K562 (cell line): ENCODE measurements around the gene ROS1. TPM values are rescaled to one million over a fixed set of nuclear protein-coding genes. Genes with fewer than 3 reads are reported as not detected.

Source experiments
- ATAC-seq: fragments of 200-7000 bp; cut with Tn5 transposase; 3 replicates; pipeline ENCODE4 v1.9.1; 2020; ENCODE audit warnings: moderate library complexity
- BruUV-seq: library from RNA; stranded (reverse); fragments of 400-500 nt; replicated peaks from 2 replicates; lab custom pipeline; 2021; lab: Mats Ljungman, UMichigan
- CTCF ChIA-PET: fragments of 300-600 bp; formaldehyde crosslinking; extraction: SDS; loops from one replicate; lab custom pipeline; 2021; ENCODE audit warnings: low intra/inter-chr PET ratio; lab: Yijun Ruan, JAX
- POLR2A ChIA-PET: fragments of 300-600, 350-650 bp; sonication (Branson Sonifier 250); formaldehyde crosslinking; extraction: SDS; loops from one replicate; lab custom pipeline; 2021; ENCODE audit warnings: antibody characterized with exemption, inconsistent platforms; lab: Yijun Ruan, JAX
- DNase-seq, 4 experiments: peaks; one replicate each; pipeline versions ENCODE4 v3.0.0 to v3.0.0-alpha.2; 2011 to 2018; ENCODE audit warnings: low spot score in 3 of 4, mixed read lengths in 3 of 4; ENCODE audit errors: extremely low read depth in 1 of 4
- FAIRE-seq: peaks from 2 replicates; lab custom pipeline; 2011; peaks lifted over from hg19 to GRCh38; lab: Jason Lieb, UNC
- H2AFZ ChIP-seq: 2 replicates; pipeline ENCODE4 v1.6.0; 2011; ENCODE audit warnings: low read depth, low read length, control low read depth, inconsistent platforms
- H3K27ac ChIP-seq: fragments of 200-600 bp; 3 replicates; pipeline ENCODE4 v1.8.0; 2011; ENCODE audit warnings: low read depth, mild to moderate bottlenecking, control low read depth, inconsistent platforms, low read length, moderate library complexity, mixed read lengths; ENCODE audit errors: extremely low read depth
- H3K27me3 ChIP-seq, 2 experiments: fragments of 300-600 bp in 1 of 2; 2 replicates in 1 of 2; 3 replicates in 1 of 2; pipeline versions ENCODE4 v1.6.0 to v1.8.0; 2011; ENCODE audit warnings: inconsistent platforms in 2 of 2, low read length in 2 of 2, mild to moderate bottlenecking in 1 of 2, mixed read lengths in 1 of 2, moderate library complexity in 1 of 2; ENCODE audit not compliant: control insufficient read depth in 2 of 2, insufficient read depth in 2 of 2
- H3K36me3 ChIP-seq: fragments of 300-600 bp; 3 replicates; pipeline ENCODE4 v1.8.0; 2011; ENCODE audit warnings: mild to moderate bottlenecking, low read length, inconsistent platforms; ENCODE audit not compliant: control insufficient read depth, insufficient read depth
- H3K4me1 ChIP-seq, 2 experiments: fragments of 200-600 bp in 1 of 2; replicated peaks in 1 of 2; 2 replicates in 1 of 2; 3 replicates in 1 of 2; pipeline versions ENCODE4 v1.5.1 to v1.8.0; 2011; ENCODE audit warnings: inconsistent platforms in 2 of 2, low read length in 2 of 2, mild to moderate bottlenecking in 1 of 2, mixed read lengths in 1 of 2, moderate library complexity in 1 of 2; ENCODE audit not compliant: control insufficient read depth in 2 of 2, insufficient read depth in 2 of 2
- H3K4me2 ChIP-seq: 2 replicates; pipeline ENCODE4 v1.6.1; 2011; ENCODE audit warnings: low read length, control low read depth, inconsistent platforms, mixed read lengths; ENCODE audit not compliant: insufficient read depth
- H3K4me3 ChIP-seq: fragments of 200-600 bp; sonication (generic), shearing (Covaris generic); 2 replicates; pipeline ENCODE4 v1.5.1; 2016; ENCODE audit warnings: control low read depth, inconsistent platforms
- H3K79me2 ChIP-seq: fragments of 200-600 bp; 3 replicates; pipeline ENCODE4 v1.8.0; 2011; ENCODE audit warnings: low read length, inconsistent platforms; ENCODE audit not compliant: control insufficient read depth, insufficient read depth
- H3K9ac ChIP-seq, 2 experiments: 2 replicates each; pipeline versions ENCODE4 v1.6.0 to v1.6.1; 2011; ENCODE audit warnings: low read depth in 2 of 2, low read length in 2 of 2, control low read depth in 1 of 2, inconsistent platforms in 1 of 2, mild to moderate bottlenecking in 1 of 2, mixed read lengths in 1 of 2; ENCODE audit not compliant: insufficient read depth in 1 of 2
- H3K9me1 ChIP-seq: one replicate; pipeline ENCODE4 v1.6.0; 2011; ENCODE audit warnings: inconsistent platforms, mild to moderate bottlenecking, low read length, moderate library complexity; ENCODE audit not compliant: control insufficient read depth, insufficient read depth
- H3K9me3 ChIP-seq: replicated peaks from 2 replicates; pipeline ENCODE4 v1.5.1; 2011; ENCODE audit warnings: low read depth, low read length, inconsistent platforms; ENCODE audit not compliant: control insufficient read depth, insufficient read depth
- H4K20me1 ChIP-seq: replicated peaks from 2 replicates; pipeline ENCODE4 v1.6.1; 2011; ENCODE audit warnings: low read length, inconsistent platforms, mixed read lengths; ENCODE audit not compliant: control insufficient read depth, insufficient read depth
- CGGBP1 ChIP-seq: fragments of 250-450 bp; sonication (Bioruptor Pico); IDR thresholded peaks from 2 replicates; pipeline ENCODE4 v1.9.0; 2021; ENCODE audit warnings: mild to moderate bottlenecking
- DIDO1 ChIP-seq: fragments of 450-650 bp; IDR thresholded peaks from 2 replicates; pipeline ENCODE4 v1.6.1; 2016; ENCODE audit warnings: low read depth, missing biosample characterization, missing genetic modification characterization
- GATAD2B ChIP-seq: fragments of 450-650 bp; IDR thresholded peaks from 2 replicates; pipeline ENCODE4 v1.6.1; 2017; ENCODE audit warnings: mild to moderate bottlenecking, borderline replicate concordance
- HMGN3 ChIP-seq: IDR thresholded peaks from 2 replicates; pipeline ENCODE4 v1.6.1; 2011; ENCODE audit warnings: borderline replicate concordance, low read depth, mild to moderate bottlenecking, mixed read lengths, low read length; ENCODE audit not compliant: insufficient read length; ENCODE audit errors: extremely low read depth
- KDM5B ChIP-seq: fragments of 200-600 bp; sonication (generic); IDR thresholded peaks from 2 replicates; pipeline ENCODE4 v1.6.1; 2012; ENCODE audit warnings: low read depth, mild to moderate bottlenecking, moderate library complexity, low read length, control low read depth, inconsistent platforms; ENCODE audit not compliant: insufficient replicate concordance
- NEUROD1 ChIP-seq: fragments of 150-350 bp; IDR thresholded peaks from 2 replicates; pipeline ENCODE4 v1.6.1; 2014; ENCODE audit warnings: borderline replicate concordance, low read length, low read depth; ENCODE audit not compliant: partially characterized antibody
- NONO ChIP-seq, 2 experiments: fragments of 200-400 bp in 1 of 2; fragments of 450-650 bp in 1 of 2; formaldehyde crosslinking in 1 of 2; IDR thresholded peaks; 2 replicates each; pipeline ENCODE4 v1.6.1; 2017; ENCODE audit warnings: low read depth in 2 of 2, mild to moderate bottlenecking in 2 of 2, moderate library complexity in 2 of 2, low read length in 1 of 2
- POU5F1 ChIP-seq: fragments of 150-350 bp; IDR thresholded peaks from 2 replicates; pipeline ENCODE4 v1.6.1; 2014; ENCODE audit warnings: borderline replicate concordance, low read length, low read depth, mild to moderate bottlenecking; ENCODE audit not compliant: partially characterized antibody
- TAF15 ChIP-seq: fragments of 200-400 bp; formaldehyde crosslinking; IDR thresholded peaks from 2 replicates; pipeline ENCODE4 v1.6.1; 2017; ENCODE audit warnings: mild to moderate bottlenecking, low read depth, low read length, moderate library complexity
- ZNF12 ChIP-seq: sonication (generic); formaldehyde crosslinking; IDR thresholded peaks from 2 replicates; pipeline ENCODE4 v1.4.0; 2020; ENCODE audit warnings: mild to moderate bottlenecking, missing genetic modification reagents
- ZNF778 ChIP-seq: fragments of 450-650 bp; formaldehyde crosslinking; IDR thresholded peaks from 2 replicates; pipeline ENCODE4 v1.4.0; 2020; ENCODE audit warnings: mild to moderate bottlenecking, moderate library complexity
- ZNF785 ChIP-seq: fragments of 250-450 bp; sonication (Bioruptor Pico); IDR thresholded peaks from 2 replicates; pipeline ENCODE4 v1.4.0; 2020; ENCODE audit warnings: mild to moderate bottlenecking
- WGBS: fragments of 100-300 bp; shearing (Covaris generic); methylation state at CpG from one replicate; pipeline ENCODE4 v1.1.6; 2016; ENCODE audit warnings: low coverage, mixed read lengths; ENCODE audit not compliant: insufficient coverage; ENCODE audit errors: missing lambda C conversion rate; 5-methylcytosine and 5-hydroxymethylcytosine counted together
- in situ Hi-C: fragments of 300-500 bp; cut with MboI; formaldehyde crosslinking; loops from 4 replicates; pipeline ENCODE4 v1.15.0; 2018; ENCODE audit warnings: inconsistent platforms, mixed read lengths
- intact Hi-C: fragments of 100-400 bp; cut with micrococcal nuclease; formaldehyde crosslinking; loops from 2 replicates; pipeline ENCODE4 v1.14.2; 2022
- polyA plus RNA-seq, 8 experiments: library from polyadenylated mRNA; depleted of rRNA in 4 of 8; stranded (reverse) in 5 of 8; unstranded in 3 of 8; fragments of >200 nt; fragmentation: Nextera tagmentation in 2 of 8; fragmentation: Illumina TruSeq in 1 of 8; extraction: Ambion mirVana in 2 of 8; extraction: Trizol in 1 of 8; gene quantifications; 2 replicates each; pipeline versions ENCODE4 v1.2.1 to v1.2.3, GENCODE V29; 2011 to 2014; ENCODE audit warnings: inconsistent platforms in 1 of 8, missing spikeins in 1 of 8
- total RNA-seq, 7 experiments: library from RNA; depleted of rRNA in 6 of 7; stranded (reverse); fragments of >200 nt in 6 of 7; fragmentation: Illumina TruSeq in 2 of 7; extraction: Trizol in 2 of 7; gene quantifications; 2 replicates each; pipeline versions ENCODE4 v1.2.1 to v1.2.3, GENCODE V29; 2011 to 2021; ENCODE audit warnings: low replicate concordance in 1 of 7
- TF ChIP-seq, protein P1 (sequence below), 2 experiments: fragments of 450-650 bp in 1 of 2; sonication (generic) in 1 of 2; formaldehyde crosslinking in 1 of 2; IDR thresholded peaks; 2 replicates each; pipeline versions ENCODE4 v1.7.1 to v1.9.0; 2016 to 2022; ENCODE audit warnings: inconsistent platforms in 1 of 2, mild to moderate bottlenecking in 1 of 2, missing genetic modification reagents in 1 of 2

ROS1 gene
- total and polyA plus RNA-seq, 9 of the 15 experiments (the other 6 are each of a cell fraction or from before 2014, with no cell fraction given): under 0.01 to 0.16 (median 0.04) TPM; not detected in 6

DNA sequence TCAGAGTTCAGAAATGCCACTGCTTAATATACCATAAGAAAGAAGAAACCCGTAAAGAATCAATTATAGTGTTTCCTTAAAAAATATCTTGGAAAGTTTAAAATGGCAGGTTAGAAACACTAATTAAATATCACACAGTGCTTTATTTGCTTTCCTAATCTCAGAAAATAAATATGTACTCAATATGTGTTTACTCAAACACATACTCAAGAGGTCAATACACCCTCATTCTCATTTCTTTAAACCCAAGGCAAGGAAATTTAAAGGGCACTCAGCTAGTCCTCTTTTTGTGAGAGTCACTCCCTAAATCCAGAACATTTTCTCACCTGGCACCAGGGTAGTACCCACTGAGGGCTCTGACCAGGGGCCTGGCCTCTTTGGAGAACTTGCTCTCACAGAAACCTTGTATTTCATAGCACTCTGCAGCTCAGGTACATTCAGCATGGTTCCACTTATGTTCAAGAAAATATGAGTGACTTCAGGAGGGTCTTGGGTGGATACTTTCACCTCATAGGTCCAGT lies 38.2 kb downstream of the ROS1 start:
- DNase-seq (no peak), FAIRE-seq (no peak), ATAC-seq (no peak)
- Histone ChIP-seq H3K9ac (no peak overlapping the region), H3K4me3 (no peak overlapping the region), H3K4me1 (no peaks in the 10 kb centered on the region; a peak in 1 of 5 replicates), H3K36me3 (no peaks in the 10 kb centered on the region), H3K27ac (no peak overlapping the region), H4K20me1 (no peaks in the 10 kb centered on the region), H2AFZ (no peak overlapping the region), H3K9me3 (no peaks in the 10 kb centered on the region), H3K4me2 (no peak overlapping the region), H3K79me2 (no peaks in the 10 kb centered on the region), H3K9me1 (no peaks in the 10 kb centered on the region), H3K27me3 (peaks cover 0 to 3% of the 10 kb centered on the region in 2 experiments; a peak in 1 of 5 replicates)
- in situ Hi-C loops (no loop called here), intact Hi-C loops (no loop called here)
- whole genome bisulfite sequencing: 0% methylated on average over 1 of the region's 1 CpG
- no TSS peak for BruUV-seq
- CTCF ChIA-PET: no interaction called here
- POLR2A ChIA-PET: no interaction called here
- no peak for TF ChIP-seq ZNF778 (CRISPR knock-in tag)
- no peak for TF ChIP-seq ZNF12 (CRISPR knock-in tag)
- TF ChIP-seq KDM5B: no peak
- TF ChIP-seq, protein P1, sequence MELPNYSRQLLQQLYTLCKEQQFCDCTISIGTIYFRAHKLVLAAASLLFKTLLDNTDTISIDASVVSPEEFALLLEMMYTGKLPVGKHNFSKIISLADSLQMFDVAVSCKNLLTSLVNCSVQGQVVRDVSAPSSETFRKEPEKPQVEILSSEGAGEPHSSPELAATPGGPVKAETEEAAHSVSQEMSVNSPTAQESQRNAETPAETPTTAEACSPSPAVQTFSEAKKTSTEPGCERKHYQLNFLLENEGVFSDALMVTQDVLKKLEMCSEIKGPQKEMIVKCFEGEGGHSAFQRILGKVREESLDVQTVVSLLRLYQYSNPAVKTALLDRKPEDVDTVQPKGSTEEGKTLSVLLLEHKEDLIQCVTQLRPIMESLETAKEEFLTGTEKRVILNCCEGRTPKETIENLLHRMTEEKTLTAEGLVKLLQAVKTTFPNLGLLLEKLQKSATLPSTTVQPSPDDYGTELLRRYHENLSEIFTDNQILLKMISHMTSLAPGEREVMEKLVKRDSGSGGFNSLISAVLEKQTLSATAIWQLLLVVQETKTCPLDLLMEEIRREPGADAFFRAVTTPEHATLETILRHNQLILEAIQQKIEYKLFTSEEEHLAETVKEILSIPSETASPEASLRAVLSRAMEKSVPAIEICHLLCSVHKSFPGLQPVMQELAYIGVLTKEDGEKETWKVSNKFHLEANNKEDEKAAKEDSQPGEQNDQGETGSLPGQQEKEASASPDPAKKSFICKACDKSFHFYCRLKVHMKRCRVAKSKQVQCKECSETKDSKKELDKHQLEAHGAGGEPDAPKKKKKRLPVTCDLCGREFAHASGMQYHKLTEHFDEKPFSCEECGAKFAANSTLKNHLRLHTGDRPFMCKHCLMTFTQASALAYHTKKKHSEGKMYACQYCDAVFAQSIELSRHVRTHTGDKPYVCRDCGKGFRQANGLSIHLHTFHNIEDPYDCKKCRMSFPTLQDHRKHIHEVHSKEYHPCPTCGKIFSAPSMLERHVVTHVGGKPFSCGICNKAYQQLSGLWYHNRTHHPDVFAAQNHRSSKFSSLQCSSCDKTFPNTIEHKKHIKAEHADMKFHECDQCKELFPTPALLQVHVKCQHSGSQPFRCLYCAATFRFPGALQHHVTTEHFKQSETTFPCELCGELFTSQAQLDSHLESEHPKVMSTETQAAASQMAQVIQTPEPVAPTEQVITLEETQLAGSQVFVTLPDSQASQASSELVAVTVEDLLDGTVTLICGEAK (IDR thresholded peaks at IDR 0.05): no peak
- TF ChIP-seq, protein P1 (CRISPR knock-in tag; IDR thresholded peaks at IDR 0.05): no peak
- no peak for TF ChIP-seq NEUROD1
- no peak for TF ChIP-seq DIDO1
- TF ChIP-seq NONO (IDR thresholded peaks at IDR 0.05; ENCODE audit: low read depth in 2 of 2, low read length in 1 of 2): no peak
- TF ChIP-seq TAF15: no peak
- TF ChIP-seq HMGN3: no peak
- no peak for TF ChIP-seq ZNF785 (CRISPR knock-in tag)
- TF ChIP-seq GATAD2B: no peak
- no peak for TF ChIP-seq POU5F1
- TF ChIP-seq CGGBP1 (CRISPR knock-in tag): no peak
